HG02938 (cell line): ENCODE measurements around the gene NID2.

Source experiments
- ATAC-seq: cut with Tn5 transposase; IDR thresholded peaks from one replicate; pipeline ENCODE4 v1.9.1; 2021; ENCODE audit warnings: mild to moderate bottlenecking, moderate library complexity; ENCODE audit not compliant: unreplicated experiment

The NID2 gene

DNA sequence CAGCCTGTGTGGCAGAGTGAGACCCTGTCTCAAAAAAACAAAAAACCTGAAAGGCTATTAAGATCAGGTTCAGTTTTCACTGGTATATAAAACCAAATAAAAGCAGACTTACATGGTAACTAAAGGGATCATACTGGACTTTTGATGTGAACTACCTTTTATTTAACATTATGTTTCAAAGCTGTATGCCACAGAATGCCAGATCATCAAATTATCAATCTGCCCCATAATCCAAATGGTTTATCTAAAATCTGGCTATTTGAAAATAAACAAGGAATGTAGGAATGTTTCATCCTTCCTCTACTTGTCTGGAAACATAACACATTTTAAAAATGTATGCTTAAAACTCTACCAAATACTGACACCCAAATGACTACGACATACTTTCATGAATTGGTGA, 14.2 kb downstream of the NID2 start:
- ATAC-seq: no peak

DNA sequence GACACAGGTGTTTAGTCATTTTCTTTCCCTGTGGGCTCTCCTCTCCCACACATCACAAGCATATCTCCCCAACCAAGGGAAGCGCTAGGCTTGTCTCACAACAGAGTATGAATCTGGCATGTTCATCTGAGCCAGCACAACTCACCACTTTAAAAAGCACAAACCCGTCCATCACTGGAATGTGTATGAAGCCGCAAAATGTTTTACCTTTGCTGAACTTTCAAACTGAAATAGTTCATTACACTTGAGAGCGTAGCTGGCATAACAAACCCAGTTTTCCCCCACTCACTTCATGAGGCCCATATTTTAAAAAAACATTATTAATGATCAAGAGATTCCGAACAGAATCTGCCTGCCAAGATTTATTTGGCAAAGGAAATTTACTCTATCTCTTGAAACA, 15.8 kb downstream of the NID2 start:
- ATAC-seq: no peak

DNA sequence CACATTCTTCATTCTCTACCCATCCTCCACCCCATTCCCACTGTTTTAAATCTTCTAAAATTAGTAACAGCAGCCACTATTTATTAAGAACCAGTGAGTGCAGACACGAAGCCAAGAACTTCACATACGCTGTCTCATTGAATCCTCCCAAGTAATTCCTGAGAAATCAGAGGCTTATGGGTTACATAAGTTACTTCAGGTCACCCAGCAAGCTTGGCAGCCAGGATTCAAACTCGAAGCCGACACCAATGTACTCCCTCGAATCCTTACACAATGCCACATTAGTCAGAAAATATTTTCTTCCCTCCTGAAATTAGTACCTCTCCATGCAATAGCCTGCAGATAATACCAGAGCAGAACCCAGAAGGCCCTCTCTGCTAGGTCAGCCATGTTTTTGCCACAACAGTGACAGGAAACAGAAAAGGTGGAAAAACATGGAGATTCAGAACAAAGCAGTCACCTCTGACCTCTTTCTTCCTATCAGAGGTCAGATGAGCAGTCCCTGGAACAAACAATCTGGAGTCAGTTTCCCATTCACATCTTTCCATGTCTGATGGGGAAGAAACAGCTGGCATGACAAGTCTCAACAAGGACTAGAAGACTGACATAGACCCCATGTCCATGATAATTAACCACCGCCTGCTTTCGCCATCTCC, 16.4 kb downstream of the NID2 start:
- ATAC-seq: no peak

DNA sequence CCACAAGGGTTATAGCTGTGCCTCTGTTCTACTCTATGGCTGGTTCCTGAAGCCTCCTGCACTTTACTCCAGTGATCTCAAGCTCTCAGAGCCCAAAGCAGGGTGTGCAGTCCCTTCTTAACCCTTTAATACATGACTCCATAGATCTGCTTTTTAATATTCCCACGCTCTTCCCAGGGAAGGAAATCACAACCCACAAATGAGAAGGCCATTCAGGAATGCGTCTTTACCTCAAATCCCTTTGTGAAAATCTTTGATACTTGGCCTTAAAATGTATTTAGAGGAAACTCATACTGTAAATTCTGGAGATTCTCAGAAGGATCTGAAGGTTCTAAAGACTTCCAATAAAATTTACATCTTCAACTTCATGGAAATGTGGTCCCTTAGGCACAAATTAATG, 17.0 kb downstream of the NID2 start:
- ATAC-seq: no peak

DNA sequence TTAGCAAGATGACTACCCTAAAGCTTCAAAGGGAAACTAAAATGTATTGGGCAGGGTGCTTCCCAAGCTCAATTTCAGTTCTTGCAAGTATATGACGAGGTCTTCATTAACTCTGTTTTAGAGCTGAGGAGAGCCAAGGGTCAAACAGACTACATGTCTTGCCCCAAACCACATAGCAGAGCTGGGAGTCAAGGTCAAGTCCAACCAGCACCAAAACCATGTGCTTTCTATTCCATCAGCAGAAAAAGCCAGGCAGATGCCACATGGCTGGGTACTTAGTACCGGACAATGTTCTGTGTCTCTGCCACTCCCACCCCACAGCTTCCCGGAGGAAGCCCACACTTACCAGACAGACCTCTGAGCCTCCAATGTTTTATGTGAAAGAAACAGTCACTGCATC, 17.6 kb downstream of the NID2 start:
- ATAC-seq: no peak

DNA sequence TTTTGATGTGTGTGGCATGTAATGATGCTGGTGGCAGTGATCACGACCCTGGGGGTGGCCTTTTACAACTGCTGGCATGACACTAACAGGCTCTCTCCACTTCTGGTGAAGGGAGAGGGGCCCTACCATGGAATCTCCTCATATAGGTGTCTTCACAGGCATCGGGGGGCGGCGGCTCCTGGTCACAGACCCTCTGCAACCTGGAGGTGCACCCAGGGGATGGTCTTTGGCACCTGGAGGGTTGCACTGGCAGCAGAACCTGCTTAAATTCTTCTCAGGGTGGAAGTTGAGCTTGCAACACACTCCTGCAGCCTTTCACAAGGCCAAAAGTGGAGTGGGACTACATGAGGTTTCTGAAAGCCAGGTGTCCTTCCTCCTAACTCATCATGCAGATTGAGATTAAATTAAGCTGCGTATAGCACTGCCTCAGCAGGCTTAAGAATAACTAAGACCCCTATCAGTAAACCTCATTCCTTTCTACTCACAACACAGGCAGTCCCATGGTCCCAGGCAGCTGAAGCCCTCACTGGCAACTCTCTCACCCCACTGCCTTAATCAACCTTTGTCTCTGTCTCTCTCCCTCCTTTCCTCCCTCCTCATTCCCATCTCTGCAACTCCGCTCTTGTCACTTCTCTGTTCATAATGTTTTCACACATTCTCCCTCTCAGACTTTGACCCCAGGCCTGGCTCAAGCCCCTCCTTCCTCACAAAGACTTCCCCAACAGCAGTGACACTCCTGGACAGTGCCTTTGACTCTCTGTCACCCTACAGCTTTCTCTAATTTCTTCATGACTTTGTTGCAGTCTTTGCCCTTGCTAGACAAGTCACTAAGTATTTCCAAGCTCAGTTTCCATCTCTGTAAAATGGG, 18.9 kb downstream of the NID2 start:
- ATAC-seq: no peak

DNA sequence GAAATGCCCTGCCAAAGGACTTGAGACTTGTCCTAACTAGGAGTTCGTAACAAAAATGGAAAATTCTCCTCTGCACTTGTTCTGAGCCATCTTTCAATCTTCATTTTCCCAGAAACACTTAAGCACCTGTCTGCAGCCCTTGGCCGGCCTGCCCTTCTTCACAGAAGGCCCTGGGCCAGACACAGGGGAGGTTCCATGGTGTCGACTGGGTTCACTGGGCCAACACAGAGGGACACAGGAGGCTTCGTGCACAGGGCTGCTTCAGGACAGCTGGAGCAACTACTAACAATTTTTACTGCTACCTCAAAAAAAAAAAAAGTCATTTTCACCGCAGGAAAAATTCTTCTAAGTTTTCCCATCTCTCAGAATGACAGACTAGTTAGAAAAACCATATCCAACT, 19.6 kb downstream of the NID2 start:
- no peak for ATAC-seq

DNA sequence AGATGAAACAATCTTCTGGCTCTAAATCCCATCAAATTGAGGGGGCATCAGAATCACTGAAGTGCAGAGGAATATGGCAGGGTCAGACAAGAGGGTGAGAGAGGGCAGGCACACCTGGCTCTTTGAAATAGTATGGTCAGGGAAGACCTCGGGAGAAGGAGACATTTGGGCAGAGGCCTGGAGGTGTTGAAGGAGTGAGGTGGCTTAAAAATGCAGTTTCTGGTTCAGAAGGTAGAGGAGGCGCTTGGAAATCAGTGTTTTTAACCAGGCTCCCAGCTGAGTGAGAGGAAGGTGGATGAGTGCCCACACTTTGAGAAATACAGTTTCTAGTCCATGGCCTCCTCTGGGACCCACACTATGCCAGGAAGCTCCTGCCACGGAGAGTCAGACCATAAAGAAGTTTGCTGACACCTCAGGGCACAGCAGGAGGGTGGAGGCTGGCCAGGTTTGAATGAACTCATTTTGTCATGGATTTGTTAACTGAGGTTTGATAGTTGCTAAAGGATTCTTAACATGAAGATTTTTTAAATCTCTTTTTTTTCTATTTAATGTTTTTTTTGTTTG, 20.1 kb downstream of the NID2 start:
- ATAC-seq: no peak

DNA sequence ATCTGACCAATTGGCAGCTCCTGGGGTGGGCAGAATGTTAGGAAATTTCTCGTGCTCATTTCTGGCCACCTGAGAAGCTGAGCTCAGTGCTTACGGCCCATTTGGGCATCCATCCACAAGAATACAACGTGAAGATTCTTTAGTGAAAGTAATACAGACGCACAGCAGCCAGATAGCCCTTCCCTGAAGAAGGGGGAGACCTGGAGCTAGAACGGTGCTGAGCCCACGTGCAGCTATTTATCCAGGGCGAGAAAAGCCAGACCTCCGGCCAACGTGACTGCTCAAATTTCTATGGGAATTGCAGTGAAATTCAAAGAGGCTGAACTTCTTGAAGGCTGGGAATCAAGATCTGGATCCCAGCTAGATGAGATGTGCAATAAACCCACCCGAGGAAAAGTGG, 20.7 kb downstream of the NID2 start:
- ATAC-seq: no peak

DNA sequence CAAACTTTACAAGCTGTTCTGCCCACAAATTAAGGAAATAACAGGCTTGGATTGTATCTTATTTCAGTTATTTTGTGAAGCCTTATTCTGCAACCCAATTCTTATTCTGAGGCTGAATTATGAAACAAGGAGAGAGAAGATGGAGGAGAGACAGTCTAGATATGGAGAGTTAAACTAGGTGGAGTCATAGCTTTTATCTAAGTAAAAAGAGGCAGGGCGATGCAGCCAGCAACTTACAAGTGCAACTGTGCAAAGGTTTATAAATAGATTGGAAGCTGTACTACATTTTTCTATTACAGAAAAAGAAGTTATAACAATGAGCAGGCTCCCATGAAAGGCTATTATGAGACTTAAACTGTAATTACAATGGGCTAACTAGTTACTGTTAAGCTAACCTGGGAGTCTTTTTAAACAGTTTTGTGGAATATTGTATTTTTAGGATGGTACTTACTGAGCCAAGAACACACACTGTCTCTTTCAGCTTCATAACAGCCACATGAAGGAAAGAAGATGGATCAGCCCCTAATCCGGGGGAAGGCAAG, 22.4 kb downstream of the NID2 start:
- no peak for ATAC-seq

DNA sequence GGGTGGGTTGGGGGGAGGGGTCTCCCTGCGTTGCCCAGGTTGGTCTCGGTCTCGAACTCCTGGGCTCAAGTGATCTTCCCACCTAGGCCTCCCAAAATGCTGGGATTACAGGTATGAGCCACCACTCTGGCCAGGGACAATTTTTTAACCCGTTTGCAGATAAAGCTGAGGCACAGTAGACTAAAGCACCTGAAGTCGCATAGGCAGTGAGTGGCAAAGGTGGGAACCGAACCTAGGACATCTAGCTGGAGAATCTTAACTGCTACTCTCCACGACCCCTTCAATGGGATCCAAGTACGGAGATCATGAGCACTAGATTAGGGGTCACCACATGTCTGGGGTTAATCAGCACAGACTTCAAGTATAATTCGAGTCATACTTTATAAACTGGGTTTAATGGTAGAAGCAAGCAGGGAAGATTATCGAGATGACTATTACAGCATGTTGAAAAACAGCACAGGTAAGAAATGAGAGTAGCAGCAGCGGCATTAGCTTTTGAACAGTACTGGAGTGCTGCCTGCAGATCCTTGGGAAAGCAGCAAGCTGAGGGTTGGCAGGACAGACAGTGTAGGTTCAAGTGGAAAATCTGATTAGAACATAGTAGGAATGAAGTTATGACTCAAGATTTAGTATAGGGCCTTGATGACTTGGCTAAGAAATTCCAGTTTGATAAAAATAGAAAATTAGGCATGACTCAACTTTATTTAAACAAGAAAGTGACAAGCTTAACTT, 23.9 kb downstream of the NID2 start:
- ATAC-seq: no peak

DNA sequence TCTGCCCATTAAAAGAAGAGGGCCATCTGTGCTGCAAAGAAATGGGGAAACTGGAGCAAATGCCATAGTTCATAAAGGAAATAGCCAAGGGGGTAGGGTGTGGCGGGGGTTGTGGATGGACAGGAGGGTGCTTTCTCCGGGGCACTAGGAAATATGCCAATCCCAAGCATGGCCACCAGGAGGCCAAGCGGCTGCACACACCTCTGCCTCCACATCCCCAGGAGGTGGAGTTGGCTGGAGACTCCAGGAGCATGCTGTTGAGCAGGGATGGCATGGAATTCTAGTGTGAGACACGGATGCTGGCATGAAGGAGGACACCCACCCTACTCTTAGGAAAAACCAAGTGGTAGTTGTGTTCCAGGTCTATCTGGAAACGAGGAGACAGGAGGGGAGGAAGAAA, 25.2 kb downstream of the NID2 start:
- ATAC-seq: no peak

DNA sequence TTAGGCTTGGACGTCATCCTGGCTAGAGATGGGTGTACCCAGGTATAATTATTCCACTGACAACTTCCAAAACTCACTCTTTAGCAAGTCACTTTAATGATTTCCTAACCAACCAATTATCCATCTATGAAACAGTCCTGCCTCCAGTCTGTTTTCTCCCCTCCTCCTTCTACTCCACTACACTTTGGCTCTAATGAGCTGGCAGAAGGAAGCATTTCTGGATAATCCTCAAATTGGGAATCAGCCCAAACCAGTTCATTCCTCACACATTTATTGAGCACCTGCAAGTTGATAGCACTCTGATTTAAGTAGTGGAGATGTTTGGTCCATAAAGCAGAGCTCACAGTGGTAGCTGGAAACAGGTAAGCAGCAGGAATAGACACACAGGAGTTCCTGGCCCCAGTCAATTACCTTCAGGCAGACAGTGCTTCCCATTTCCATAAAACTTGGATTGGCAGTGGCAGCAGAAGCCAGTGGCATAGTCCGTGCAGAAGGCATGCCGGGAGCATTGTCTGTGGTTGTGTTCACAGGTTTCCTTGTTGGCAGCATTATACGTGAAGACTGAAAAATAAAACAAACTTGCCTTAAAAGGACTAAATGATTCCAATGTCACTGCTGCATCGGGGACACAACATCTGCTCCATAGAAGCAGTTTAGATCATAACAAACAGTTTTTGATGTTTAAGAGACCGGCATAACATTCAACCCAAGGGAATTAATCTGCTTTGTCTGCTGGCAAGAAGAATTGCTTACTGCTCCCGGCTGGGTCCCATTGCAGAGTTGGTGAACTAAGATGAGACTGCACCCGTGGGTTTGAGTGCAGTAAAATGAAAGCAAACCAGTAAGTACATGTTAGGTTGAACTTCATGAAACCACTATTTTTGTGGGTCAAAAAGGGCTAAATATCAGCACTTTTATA, 26.2 kb downstream of the NID2 start:
- ATAC-seq: no peak

DNA sequence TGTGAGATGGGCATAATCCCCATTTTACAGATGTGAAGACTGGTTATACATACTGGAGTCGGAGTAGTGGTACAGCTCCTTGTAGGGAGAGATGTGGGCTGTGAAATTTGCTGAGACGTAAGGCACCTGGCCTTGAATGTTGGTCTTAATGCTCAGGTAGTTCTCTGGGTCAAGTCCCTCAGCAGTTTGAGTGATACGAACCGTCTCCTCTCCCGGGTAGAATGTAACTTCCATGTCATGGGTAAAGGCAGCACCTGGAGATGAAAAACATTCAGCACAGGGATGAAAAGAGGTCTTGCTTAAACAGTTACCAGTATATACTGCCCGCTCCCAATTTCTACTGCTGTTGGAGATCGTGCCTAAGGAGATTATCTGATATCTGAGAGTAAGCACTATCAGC, 28.3 kb downstream of the NID2 start:
- no peak for ATAC-seq

DNA sequence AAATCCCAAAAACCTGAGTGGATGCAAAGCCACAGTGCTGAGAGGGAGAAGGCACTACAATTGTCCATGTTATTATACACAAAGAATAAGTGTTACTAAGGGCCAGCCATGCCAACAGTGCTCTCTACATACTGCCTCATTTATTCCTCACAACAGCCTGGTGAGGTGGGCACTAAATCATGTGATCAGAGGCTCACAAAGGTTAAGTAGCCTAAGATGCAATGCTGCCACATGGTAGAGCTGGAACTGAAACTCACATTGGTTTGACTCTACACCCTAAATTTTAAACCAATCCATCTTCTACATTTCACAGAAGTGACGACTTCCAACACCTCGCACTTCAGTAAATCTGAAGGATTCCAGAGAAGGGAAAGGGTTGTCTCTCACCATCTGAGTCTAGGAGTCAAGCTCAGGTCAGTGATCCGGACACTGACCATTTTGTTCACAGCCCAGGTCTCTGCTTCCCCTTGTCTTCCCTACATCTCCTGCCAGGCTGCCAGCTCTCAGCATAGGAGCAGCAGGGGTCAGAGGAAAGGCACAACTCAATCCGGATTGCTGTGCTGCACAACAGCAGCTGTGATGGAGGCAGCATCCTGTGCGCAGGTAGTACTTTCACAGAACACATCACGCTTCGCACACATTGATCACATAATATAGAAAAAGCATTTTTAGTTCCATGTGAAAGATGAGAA, 29.6 kb downstream of the NID2 start:
- no peak for ATAC-seq

DNA sequence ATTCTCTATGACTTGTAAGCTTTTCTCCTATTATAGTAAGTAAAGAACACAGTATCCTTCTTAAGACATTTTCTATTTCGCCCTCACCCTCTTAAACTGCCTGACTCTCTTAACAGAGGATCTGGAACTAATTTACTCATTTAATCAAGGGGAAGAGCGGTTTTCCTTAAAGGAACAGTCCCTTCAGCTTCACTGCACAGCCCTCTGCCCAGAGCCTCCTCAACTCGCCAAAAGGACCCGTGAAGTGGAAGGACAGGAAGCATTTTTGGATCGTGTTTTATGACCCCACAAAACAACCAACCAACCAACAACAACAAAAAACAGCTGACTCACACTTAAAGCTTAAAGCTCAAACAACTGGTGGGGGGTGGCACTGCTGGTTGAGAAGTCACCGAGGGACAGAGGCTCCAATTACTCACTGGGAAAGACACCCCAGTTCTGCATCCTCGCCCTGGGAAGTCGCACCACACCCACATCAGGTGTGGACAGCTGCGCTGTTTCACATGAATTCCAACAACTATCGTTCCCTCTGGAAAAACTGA, 35.7 kb downstream of the NID2 start:
- no peak for ATAC-seq

DNA sequence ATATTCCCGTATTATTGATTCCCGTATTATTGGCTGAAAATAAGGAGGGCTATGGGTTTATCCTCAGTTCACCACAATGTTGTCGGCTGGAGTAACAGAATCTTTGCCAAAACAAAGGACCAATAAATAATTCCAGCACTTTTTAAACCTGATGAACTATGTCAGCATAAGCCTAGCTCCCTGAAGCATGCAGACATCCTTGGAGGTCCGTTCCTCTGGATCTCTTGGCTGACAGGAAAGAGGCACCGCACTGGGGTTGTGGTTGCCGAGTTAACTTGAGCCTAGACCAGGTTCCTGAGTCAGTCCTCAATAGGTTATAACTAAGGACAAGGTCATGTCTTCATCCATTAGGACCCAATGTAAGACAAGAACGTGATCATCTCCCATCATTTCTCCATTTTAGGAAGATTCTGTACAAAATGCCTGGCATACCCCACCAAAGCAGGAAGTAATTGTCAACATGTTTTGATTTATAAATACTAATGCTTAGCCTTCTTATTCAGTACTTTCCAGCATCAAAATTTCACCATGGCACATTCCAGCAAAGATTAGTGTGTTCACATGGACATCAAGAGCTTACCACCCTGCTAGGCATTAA, 36.6 kb downstream of the NID2 start:
- ATAC-seq: no peak

DNA sequence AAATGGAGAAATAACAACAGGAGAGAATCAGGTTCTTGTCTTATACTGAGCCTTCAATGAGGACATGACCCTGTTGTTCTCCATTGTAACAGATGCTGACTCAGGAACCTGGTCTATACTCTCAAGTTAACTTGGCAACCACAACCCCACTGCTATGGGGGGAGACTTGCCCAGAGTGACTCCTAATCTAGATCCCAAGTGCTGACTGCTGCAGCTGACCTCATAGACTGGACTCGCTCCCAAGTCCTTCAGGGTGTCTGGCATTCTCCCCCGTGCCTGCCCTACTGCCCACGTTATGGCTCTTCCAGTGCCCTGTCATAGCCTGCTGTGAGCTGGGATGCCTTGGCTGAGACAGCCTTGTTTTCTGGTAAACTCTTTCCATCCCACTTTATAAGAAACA, 37.1 kb downstream of the NID2 start:
- no peak for ATAC-seq

DNA sequence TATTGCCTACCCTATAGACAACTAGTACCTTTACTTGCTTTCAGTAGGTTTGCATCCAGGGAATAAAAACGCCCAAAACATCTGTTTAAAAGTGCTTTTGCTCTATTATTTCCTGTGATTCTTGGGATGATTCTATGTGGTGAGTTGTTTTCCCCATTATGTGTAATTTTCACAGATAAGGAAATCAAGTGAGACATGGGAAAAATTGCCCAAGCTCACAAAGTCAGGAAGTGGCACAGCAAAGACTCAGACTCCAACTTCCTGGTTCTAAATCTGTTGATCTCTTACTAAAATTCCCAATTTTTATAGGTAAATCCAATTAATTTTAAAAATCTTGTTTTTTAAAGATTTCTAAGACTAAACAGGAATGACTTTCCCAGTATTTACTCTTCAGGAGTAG, 39.0 kb downstream of the NID2 start:
- no peak for ATAC-seq
